ENCODE measurements around the gene MGAT4A. TPM values are rescaled to one million over a fixed set of nuclear protein-coding genes. Genes with fewer than 3 reads are reported as not detected.

Gene MGAT4A
- total RNA-seq, 4 donors from 2014 or later: 20.4 to 59.6 (median 39.8) TPM

GRCh38 chr2:98693477-98693876 lies 37.5 kb downstream of the MGAT4A start:
- intact Hi-C loops (cut with DNase I): no loop called here
- 89 to 95% methylated on average over 5 of the region's 5 CpGs for WGBS, 2 donors
- Histone ChIP-seq H3K4me1 (no peaks in the 10 kb centered on the region), H3K9me3 (no peaks in the 10 kb centered on the region), H3K27me3 (no peaks in the 10 kb centered on the region), H3K36me3 (no peaks in the 10 kb centered on the region), H3K27ac (no peak overlapping the region), H3K4me3 (replicated peaks in 1 of 3) (no peak overlapping the region)
- TF ChIP-seq POLR2A (IDR thresholded peaks at IDR 0.05) (no peak), CTCF (IDR thresholded peaks at IDR 0.05) (no peak)
- DNase-seq: no peak

GRCh38 chr2:98692090-98693054 lies 38.6 kb downstream of the MGAT4A start:
- H3K4me1 ChIP-seq: no peaks in the 10 kb centered on the region
- H3K36me3 ChIP-seq: no peaks in the 10 kb centered on the region
- no peak for DNase-seq
- WGBS, 2 donors: 91 to 95% methylated on average over 7 of the region's 7 CpGs
- TF ChIP-seq POLR2A (IDR thresholded peaks at IDR 0.05) (no peak), CTCF (IDR thresholded peaks at IDR 0.05) (no peak)
- H3K9me3 ChIP-seq: no peaks in the 10 kb centered on the region
- H3K27me3 ChIP-seq: no peaks in the 10 kb centered on the region
- H3K27ac ChIP-seq: no peak overlapping the region
- intact Hi-C loops (cut with DNase I): no loop called here
- H3K4me3 ChIP-seq (replicated peaks in 1 of 3): no peak overlapping the region

- 90 to 98% methylated on average over 3 of the region's 3 CpGs for WGBS, 2 donors
- DNase-seq: no peak
- no peaks in the 10 kb centered on the region for H3K27me3 ChIP-seq
- no peaks in the 10 kb centered on the region for H3K9me3 ChIP-seq
- no peak overlapping the region for H3K27ac ChIP-seq
- H3K4me1 ChIP-seq: no peaks in the 10 kb centered on the region
- H3K4me3 ChIP-seq (replicated peaks in 1 of 3): no peak overlapping the region
- intact Hi-C loops (cut with DNase I): no loop called here
- H3K36me3 ChIP-seq: no peaks in the 10 kb centered on the region
- TF ChIP-seq POLR2A (IDR thresholded peaks at IDR 0.05): no peak
- TF ChIP-seq CTCF (IDR thresholded peaks at IDR 0.05): no peak
Observed at GRCh38 chr2:98691303-98691702, 39.6 kb downstream of the MGAT4A start.

GRCh38 chr2:98685930-98686887 lies 44.7 kb downstream of the MGAT4A start:
- 94 to 96% methylated on average over 14 of the region's 14 CpGs for WGBS, 2 donors
- intact Hi-C loops (cut with DNase I): no loop called here

More at GRCh38 chr2:98685930-98686887, 44.7 kb downstream of the MGAT4A start:
- Histone ChIP-seq H3K27ac (no peak overlapping the region), H3K9me3 (no peaks in the 10 kb centered on the region), H3K4me3 (replicated peaks in 1 of 3) (no peak overlapping the region), H3K4me1 (no peaks in the 10 kb centered on the region), H3K27me3 (no peaks in the 10 kb centered on the region), H3K36me3 (no peaks in the 10 kb centered on the region)
- TF ChIP-seq POLR2A (IDR thresholded peaks at IDR 0.05) (no peak), CTCF (IDR thresholded peaks at IDR 0.05) (no peak)
- no peak for DNase-seq
